Karpas-422 (cell line): ENCODE data around the gene LELP1. TPM values are rescaled to one million over a fixed set of nuclear protein-coding genes. Genes with fewer than 3 reads are reported as not detected.

Experiments used
- DNase-seq: peaks from one replicate; pipeline ENCODE4 v3.0.0-alpha.2; 2015
- H2AFZ ChIP-seq: fragments of 200-600 bp; sonication (generic); 2 replicates; pipeline ENCODE4 v1.6.1; 2014; ENCODE audit warnings: antibody characterized with exemption, low read length, mixed read lengths
- H3K27ac ChIP-seq: fragments of 200-600 bp; sonication (generic); 2 replicates; pipeline ENCODE4 v1.5.1; 2014; ENCODE audit warnings: mild to moderate bottlenecking, low read length, moderate library complexity
- H3K27me3 ChIP-seq: fragments of 200-600 bp; sonication (generic); 2 replicates; pipeline ENCODE4 v1.6.1; 2014; ENCODE audit warnings: low read length, mixed read lengths
- H3K36me3 ChIP-seq: fragments of 200-600 bp; sonication (generic); 2 replicates; pipeline ENCODE4 v1.6.1; 2014; ENCODE audit warnings: low read length, mixed read lengths; ENCODE audit not compliant: insufficient read depth
- H3K4me1 ChIP-seq: fragments of 200-600 bp; sonication (generic); 2 replicates; pipeline ENCODE4 v1.6.1; 2014; ENCODE audit warnings: mild to moderate bottlenecking, low read length, mixed read lengths
- H3K4me2 ChIP-seq: fragments of 200-600 bp; sonication (generic); 2 replicates; pipeline ENCODE4 v1.6.1; 2014; ENCODE audit warnings: low read length, low read depth, mild to moderate bottlenecking; ENCODE audit not compliant: poor library complexity, severe bottlenecking
- H3K4me3 ChIP-seq: fragments of 200-600 bp; sonication (generic); 2 replicates; pipeline ENCODE4 v1.5.1; 2014; ENCODE audit warnings: mild to moderate bottlenecking, antibody characterized with exemption, low read length, mixed read lengths
- H3K79me2 ChIP-seq: fragments of 200-600 bp; sonication (generic); 2 replicates; pipeline ENCODE4 v1.6.1; 2014; ENCODE audit warnings: mild to moderate bottlenecking, low read length, mixed read lengths
- H3K9ac ChIP-seq: fragments of 200-600 bp; sonication (generic); 2 replicates; pipeline ENCODE4 v1.6.0; 2014; ENCODE audit warnings: low read length
- H3K9me2 ChIP-seq: fragments of 200-600 bp; sonication (generic), shearing (Covaris generic); replicated peaks from 2 replicates; pipeline ENCODE4 v1.6.0; 2014; ENCODE audit warnings: mild to moderate bottlenecking, low read length, moderate library complexity; ENCODE audit not compliant: insufficient read depth
- H3K9me3 ChIP-seq: fragments of 300-700, 200-600 bp; sonication (generic); 2 replicates; pipeline ENCODE4 v1.6.1; 2014; ENCODE audit warnings: low read length, mixed read lengths
- H4K20me1 ChIP-seq: fragments of 200-600 bp; sonication (generic); 2 replicates; pipeline ENCODE4 v1.6.1; 2014; ENCODE audit warnings: mild to moderate bottlenecking, antibody characterized with exemption, low read length, low read depth; ENCODE audit not compliant: insufficient read depth
- total RNA-seq: library from RNA; depleted of rRNA; stranded (reverse); fragments of >200 nt; shearing (Covaris generic); gene quantifications from 2 replicates; pipeline ENCODE4 v1.2.3, GENCODE V29; 2014; ENCODE audit warnings: low replicate concordance

The LELP1 gene
- total RNA-seq, 1 experiment from 2014 or later, result not detected

DNA sequence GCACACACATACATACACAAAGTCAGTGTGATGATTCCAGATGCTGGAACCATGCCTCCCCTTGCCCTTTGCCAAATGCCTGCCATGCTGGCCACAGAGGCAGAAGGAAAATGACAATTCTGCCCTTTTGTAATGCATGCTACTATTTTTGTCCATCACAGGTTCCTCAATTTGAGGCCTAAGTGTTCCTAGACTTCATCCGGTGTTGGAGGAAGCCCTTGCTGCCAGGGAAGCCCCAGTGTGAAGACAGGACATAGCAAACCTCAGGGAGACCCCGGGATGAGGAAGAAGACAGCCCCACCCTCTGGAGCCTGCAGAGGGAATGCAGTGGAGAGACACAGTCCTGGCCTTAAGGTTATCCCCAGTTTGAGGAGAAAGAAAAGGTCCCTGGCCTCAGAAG lies 28.6 kb downstream of the LELP1 start:
- Histone ChIP-seq H3K9me2 (no peaks in the 10 kb centered on the region), H3K4me2 (no peak overlapping the region)
- no peak for DNase-seq

GRCh38 chr1:153232553-153232952 lies 29.3 kb downstream of the LELP1 start:
- H2AFZ ChIP-seq, result no peak overlapping the region
- H3K9me2 ChIP-seq, result no peaks in the 10 kb centered on the region
- H3K27ac ChIP-seq, result no peak overlapping the region
- no peak overlapping the region for H3K4me3 ChIP-seq
- H3K4me1 ChIP-seq, result no peaks in the 10 kb centered on the region
- H3K9ac ChIP-seq, result no peak overlapping the region
- H3K79me2 ChIP-seq, result no peaks in the 10 kb centered on the region
- no peaks in the 10 kb centered on the region for H3K27me3 ChIP-seq
- H3K4me2 ChIP-seq, result no peak overlapping the region
- no peaks in the 10 kb centered on the region for H4K20me1 ChIP-seq
- no peaks in the 10 kb centered on the region for H3K9me3 ChIP-seq
- DNase-seq, result no peak
- no peaks in the 10 kb centered on the region for H3K36me3 ChIP-seq

More for the DNA sequence above, 28.6 kb downstream of the LELP1 start:
- no peaks in the 10 kb centered on the region for H3K36me3 ChIP-seq
- H3K4me3 ChIP-seq, result no peak overlapping the region
- no peak overlapping the region for H3K9ac ChIP-seq
- no peak overlapping the region for H3K27ac ChIP-seq
- no peak overlapping the region for H2AFZ ChIP-seq
- no peaks in the 10 kb centered on the region for H3K9me3 ChIP-seq
- no peaks in the 10 kb centered on the region for H3K27me3 ChIP-seq
- 0 out of 2 replicates have a peak, but pooled peaks cover 2% of the 10 kb centered on the region for H4K20me1 ChIP-seq
- H3K79me2 ChIP-seq, result no peaks in the 10 kb centered on the region
- H3K4me1 ChIP-seq, result no peaks in the 10 kb centered on the region

GRCh38 chr1:153233448-153233847 lies 30.2 kb downstream of the LELP1 start:
- Histone ChIP-seq H3K4me1 (no peaks in the 10 kb centered on the region), H4K20me1 (no peaks in the 10 kb centered on the region), H3K4me3 (no peak overlapping the region), H3K27me3 (no peaks in the 10 kb centered on the region), H2AFZ (no peak overlapping the region), H3K9me2 (no peaks in the 10 kb centered on the region), H3K9me3 (no peaks in the 10 kb centered on the region), H3K4me2 (no peak overlapping the region), H3K27ac (no peak overlapping the region), H3K9ac (no peak overlapping the region), H3K79me2 (no peaks in the 10 kb centered on the region), H3K36me3 (no peaks in the 10 kb centered on the region)
- DNase-seq, result no peak

GRCh38 chr1:153238527-153238926 lies 35.3 kb downstream of the LELP1 start:
- no peak for DNase-seq
- Histone ChIP-seq H3K9me3 (no peaks in the 10 kb centered on the region), H3K4me2 (no peak overlapping the region), H4K20me1 (no peaks in the 10 kb centered on the region), H2AFZ (no peak overlapping the region), H3K79me2 (no peaks in the 10 kb centered on the region), H3K4me3 (no peak overlapping the region), H3K27ac (no peak overlapping the region), H3K9me2 (no peaks in the 10 kb centered on the region), H3K27me3 (no peaks in the 10 kb centered on the region), H3K4me1 (no peaks in the 10 kb centered on the region), H3K36me3 (no peaks in the 10 kb centered on the region), H3K9ac (no peak overlapping the region)

- Histone ChIP-seq H3K9me2 (no peaks in the 10 kb centered on the region), H3K4me1 (no peaks in the 10 kb centered on the region), H2AFZ (no peak overlapping the region), H3K9ac (no peak overlapping the region), H3K79me2 (no peaks in the 10 kb centered on the region), H3K36me3 (no peaks in the 10 kb centered on the region), H3K27ac (no peak overlapping the region), H3K27me3 (no peaks in the 10 kb centered on the region), H3K9me3 (no peaks in the 10 kb centered on the region), H3K4me3 (no peak overlapping the region), H4K20me1 (no peaks in the 10 kb centered on the region), H3K4me2 (no peak overlapping the region)
- no peak for DNase-seq
Observed at GRCh38 chr1:153242160-153242559, 38.9 kb downstream of the LELP1 start.

DNA sequence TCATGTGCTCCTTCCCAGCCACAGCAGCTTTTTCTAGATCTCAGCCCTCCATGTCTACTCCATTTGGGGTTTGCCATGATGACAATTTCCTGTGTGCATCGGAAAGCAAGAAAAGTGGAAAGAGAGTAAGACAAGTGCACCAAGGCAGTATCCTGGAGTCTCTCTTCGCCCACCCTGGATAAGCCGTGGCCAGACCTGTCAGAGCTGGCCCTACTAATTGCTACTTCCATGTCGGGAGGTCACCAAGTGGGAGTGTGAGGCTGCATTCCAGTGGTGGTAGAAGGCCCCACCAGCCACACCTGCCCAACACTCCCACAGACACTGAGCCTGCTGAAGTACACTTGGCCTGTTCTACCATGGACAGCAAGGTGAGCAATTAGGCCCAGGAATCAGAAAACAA lies 42.2 kb downstream of the LELP1 start:
- Histone ChIP-seq H3K4me3 (no peak overlapping the region), H4K20me1 (no peaks in the 10 kb centered on the region), H2AFZ (no peak overlapping the region), H3K9me2 (no peaks in the 10 kb centered on the region), H3K27ac (no peak overlapping the region), H3K27me3 (no peaks in the 10 kb centered on the region), H3K79me2 (no peaks in the 10 kb centered on the region), H3K36me3 (no peaks in the 10 kb centered on the region), H3K9me3 (no peaks in the 10 kb centered on the region), H3K4me1 (no peaks in the 10 kb centered on the region), H3K9ac (no peak overlapping the region), H3K4me2 (no peak overlapping the region)
- no peak for DNase-seq

GRCh38 chr1:153246018-153246417 lies 42.8 kb downstream of the LELP1 start:
- DNase-seq, result no peak
- Histone ChIP-seq H3K36me3 (no peaks in the 10 kb centered on the region), H3K4me3 (no peak overlapping the region), H4K20me1 (no peaks in the 10 kb centered on the region), H2AFZ (no peak overlapping the region), H3K9me3 (no peaks in the 10 kb centered on the region), H3K9ac (no peak overlapping the region), H3K4me1 (no peaks in the 10 kb centered on the region), H3K27me3 (no peaks in the 10 kb centered on the region), H3K9me2 (no peaks in the 10 kb centered on the region), H3K4me2 (no peak overlapping the region), H3K79me2 (no peaks in the 10 kb centered on the region), H3K27ac (no peak overlapping the region)

GRCh38 chr1:153246825-153247224 lies 43.6 kb downstream of the LELP1 start:
- no peaks in the 10 kb centered on the region for H3K9me3 ChIP-seq
- H3K9me2 ChIP-seq, result no peaks in the 10 kb centered on the region
- H2AFZ ChIP-seq, result no peak overlapping the region

More at GRCh38 chr1:153246825-153247224, 43.6 kb downstream of the LELP1 start:
- Histone ChIP-seq H3K4me2 (no peak overlapping the region), H3K4me1 (no peaks in the 10 kb centered on the region), H3K4me3 (no peak overlapping the region), H3K27me3 (no peaks in the 10 kb centered on the region), H3K79me2 (no peaks in the 10 kb centered on the region), H3K27ac (no peak overlapping the region), H3K36me3 (no peaks in the 10 kb centered on the region), H3K9ac (no peak overlapping the region), H4K20me1 (no peaks in the 10 kb centered on the region)
- DNase-seq, result no peak
